ENCODE data around the gene PRRT1.

Gene PRRT1

GRCh38 chr6:32151863-32152768 lies at the start of gene PRRT1:
TSS of gene PRRT1 (minus strand) at chr6:32151939. CDS start at chr6:32151827, 112 bp downstream.
- Histone ChIP-seq H3K4me3 (peak within 1 kb of the TSS; percentile 67 to 81), H3K27ac (peak within 1 kb of the TSS; percentile 92 to 98), H3K4me1 (peaks cover 0 to 49% (median 39%) of the 10 kb centered on the region in 4 donors), H3K9me3 (no peaks in the 10 kb centered on the region), H3K36me3 (peaks cover 4 to 27% (median 11%) of the 10 kb centered on the region in 3 donors), H3K27me3 (no peaks in the 10 kb centered on the region)
- TF ChIP-seq CTCF (IDR thresholded peaks at IDR 0.05): no peak
- no peak for DNase-seq
- intact Hi-C loops (cut with DNase I; ENCODE audit: low total_unique reads): loop anchor here (5.0 kb wide), 1 partner anchor 65 kb away; no protein-coding TSS in a partner anchor

GRCh38 chr6:32200711-32201475 lies 49.2 kb upstream of the PRRT1 start:
- Histone ChIP-seq H3K36me3 (no peaks in the 10 kb centered on the region), H3K4me3 (no peak overlapping the region)

DNA sequence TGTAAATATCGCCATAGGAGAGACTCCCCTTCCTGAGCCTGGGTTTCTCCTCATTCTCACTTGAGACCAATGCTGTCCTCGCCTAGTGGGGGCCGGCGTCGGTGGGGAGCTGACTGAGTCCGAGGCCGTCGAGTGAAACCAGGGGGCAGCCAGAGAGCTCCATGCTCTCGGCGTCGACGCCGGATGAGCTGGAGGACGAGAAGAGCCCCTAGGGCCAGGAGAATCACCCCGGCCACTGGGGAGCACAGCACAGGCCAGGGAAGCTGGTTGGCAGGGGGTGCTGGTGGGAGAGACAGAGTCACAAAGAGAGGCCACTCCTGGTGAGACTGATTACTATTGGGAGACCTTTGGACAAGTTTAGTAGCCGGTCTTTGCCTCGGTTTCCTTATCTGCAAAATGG lies 47.1 kb upstream of the PRRT1 start:
- Histone ChIP-seq H3K36me3 (no peaks in the 10 kb centered on the region), H3K4me3 (no peak overlapping the region), H3K27ac (no peak overlapping the region), H3K9me3 (no peaks in the 10 kb centered on the region), H3K27me3 (peaks cover 0 to 31% of the 10 kb centered on the region in 2 donors), H3K4me1 (peaks cover 0 to 18% (median 16%) of the 10 kb centered on the region in 4 donors)
- TF ChIP-seq CTCF (IDR thresholded peaks at IDR 0.05): no peak
- intact Hi-C loops (cut with DNase I; ENCODE audit: low total_unique reads): no loop called here
- DNase-seq: peak in 1 of 2 donors; percentile 65

More at GRCh38 chr6:32200711-32201475, 49.2 kb upstream of the PRRT1 start:
- no peak overlapping the region for H3K27ac ChIP-seq
- no peak for TF ChIP-seq CTCF (IDR thresholded peaks at IDR 0.05)
- DNase-seq: no peak
- H3K4me1 ChIP-seq: peaks cover 0 to 10% (median 9%) of the 10 kb centered on the region in 4 donors
- H3K27me3 ChIP-seq: peaks cover 0 to 35% of the 10 kb centered on the region in 2 donors
- intact Hi-C loops (cut with DNase I; ENCODE audit: low total_unique reads): no loop called here
- no peaks in the 10 kb centered on the region for H3K9me3 ChIP-seq

DNA sequence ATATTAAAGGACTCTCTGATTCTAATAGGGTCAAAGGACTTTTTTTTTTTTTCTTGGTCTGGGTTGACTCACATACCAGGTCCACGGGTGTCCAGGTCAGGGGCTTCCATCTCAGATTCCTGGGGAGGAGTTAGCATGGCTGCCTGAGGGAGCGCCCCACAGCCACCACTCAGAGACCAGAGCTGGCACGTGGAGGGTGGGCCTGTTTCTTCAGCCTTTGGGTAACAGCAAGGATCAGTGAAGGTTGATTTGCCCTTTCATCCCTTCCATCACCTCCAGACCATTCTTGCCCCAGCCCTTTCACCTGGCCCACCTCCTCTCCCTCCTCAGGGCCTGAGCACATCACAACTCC lies 46.6 kb upstream of the PRRT1 start:
- no peak overlapping the region for H3K4me3 ChIP-seq
- H3K27ac ChIP-seq: no peak overlapping the region
- no peaks in the 10 kb centered on the region for H3K36me3 ChIP-seq
- no peaks in the 10 kb centered on the region for H3K9me3 ChIP-seq
- peaks cover 0 to 19% (median 16%) of the 10 kb centered on the region in 4 donors for H3K4me1 ChIP-seq
- intact Hi-C loops (cut with DNase I; ENCODE audit: low total_unique reads): no loop called here
- DNase-seq: peak in 1 of 2 donors; percentile 66
- H3K27me3 ChIP-seq: peaks cover 0 to 25% of the 10 kb centered on the region in 2 donors
- TF ChIP-seq CTCF (IDR thresholded peaks at IDR 0.05): no peak

- Histone ChIP-seq H3K4me3 (peak overlapping the region; percentile 71 to 87), H3K36me3 (no peaks in the 10 kb centered on the region), H3K27me3 (peaks cover 0 to 15% of the 10 kb centered on the region in 2 donors), H3K27ac (peak overlapping the region; percentile 98), H3K9me3 (no peaks in the 10 kb centered on the region), H3K4me1 (peaks cover 0 to 31% (median 16%) of the 10 kb centered on the region in 4 donors)
- intact Hi-C loops (cut with DNase I; ENCODE audit: low total_unique reads): no loop called here
- no peak for TF ChIP-seq CTCF (IDR thresholded peaks at IDR 0.05)
- DNase-seq: peak in 1 of 2 donors; percentile 81
These were observed 45.2 kb upstream of the PRRT1 start for GRCh38 chr6:32196682-32197616.

Data from tibial artery (tissue), 4 donors.